Endodermal cell (in vitro differentiated cells): Measurements from ENCODE around the gene AWAT2. TPM values are rescaled to one million over a fixed set of nuclear protein-coding genes. Genes with fewer than 3 reads are reported as not detected.
A peak's percentile ranks its signal among the peaks of the same experiment; 100 is the strongest.

Experiments
- DNase-seq: peaks from one replicate; pipeline ENCODE4 v3.0.0-alpha.2; 2017
- H3K27ac ChIP-seq: 2 replicates; pipeline ENCODE4 v1.5.1; 2013; ENCODE audit warnings: mild to moderate bottlenecking, low read depth, low read length, moderate library complexity
- H3K27me3 ChIP-seq: 2 replicates; pipeline ENCODE4 v1.6.1; 2013; ENCODE audit warnings: mild to moderate bottlenecking, low read length, moderate library complexity; ENCODE audit not compliant: insufficient read depth, control insufficient read depth, poor library complexity, severe bottlenecking
- H3K36me3 ChIP-seq: 2 replicates; pipeline ENCODE4 v1.7.0; 2013; ENCODE audit warnings: mild to moderate bottlenecking, low read length, moderate library complexity; ENCODE audit not compliant: control insufficient read depth, insufficient read depth
- H3K4me1 ChIP-seq: one replicate; pipeline ENCODE4 v1.7.0; 2013; ENCODE audit warnings: low read length; ENCODE audit not compliant: control insufficient read depth, insufficient read depth
- H3K4me3 ChIP-seq: 2 replicates; pipeline ENCODE4 v1.5.1; 2013; ENCODE audit warnings: mild to moderate bottlenecking, low read length, moderate library complexity
- H3K9ac ChIP-seq: 2 replicates; pipeline ENCODE4 v1.6.1; 2013; ENCODE audit warnings: mild to moderate bottlenecking, low read length, moderate library complexity; ENCODE audit not compliant: poor library complexity, severe bottlenecking; ENCODE audit errors: extremely low read depth
- H3K9me3 ChIP-seq: 2 replicates; pipeline ENCODE4 v1.6.1; 2013; ENCODE audit warnings: mild to moderate bottlenecking, low read length, moderate library complexity; ENCODE audit not compliant: control insufficient read depth
- H3K27ac Mint-ChIP-seq: 2 replicates; pipeline ENCODE4 v1.8.0; 2020; ENCODE audit warnings: mixed read lengths
- H3K27me3 Mint-ChIP-seq: 2 replicates; pipeline ENCODE4 v1.8.0; 2021; ENCODE audit warnings: mild to moderate bottlenecking, mixed read lengths; ENCODE audit not compliant: insufficient read depth
- H3K36me3 Mint-ChIP-seq: 2 replicates; pipeline ENCODE4 v1.8.0; 2020; ENCODE audit warnings: low read depth, mixed read lengths
- H3K4me1 Mint-ChIP-seq: 2 replicates; pipeline ENCODE4 v1.8.0; 2020; ENCODE audit warnings: mixed read lengths
- H3K4me3 Mint-ChIP-seq: 2 replicates; pipeline ENCODE4 v1.8.0; 2020; ENCODE audit warnings: mild to moderate bottlenecking, moderate library complexity, mixed read lengths
- H3K9me3 Mint-ChIP-seq: 2 replicates; pipeline ENCODE4 v1.8.0; 2020; ENCODE audit warnings: mild to moderate bottlenecking, mixed read lengths
- CTCF ChIP-seq: fragments of 200-600 bp; sonication (generic); conservative IDR thresholded peaks from 2 replicates; pipeline ENCODE4 v1.5.0; 2021; ENCODE audit warnings: antibody characterized with exemption, mild to moderate bottlenecking
- WGBS, 2 experiments: methylation state at CpG; one replicate each; pipeline versions ENCODE4 v1.1.5 to v1.1.7; 2013; ENCODE audit warnings: missing lambda C conversion rate in 2 of 2, mixed read lengths in 1 of 2; ENCODE audit not compliant: insufficient coverage in 1 of 2, insufficient read length in 1 of 2; 5-methylcytosine and 5-hydroxymethylcytosine counted together
- microRNA-seq: library from miRNA; unstranded; fragments of <30 nt; microRNA quantifications from one replicate; pipeline ENCODE4 v1.2.0, GENCODE V29; 2020; ENCODE audit warnings: borderline microRNAs expressed
- total RNA-seq, 2 donors: library from RNA; stranded (reverse); fragmentation: NEBNext Ultra II Directional in 1 of 2; extraction: Animal tissue kit (Norgen Biotek cat#: 25700) in 1 of 2; gene quantifications; 2 replicates in 1 of 2; 3 replicates in 1 of 2; pipeline ENCODE4 v1.2.1, GENCODE V29; 2021

Gene AWAT2
- total RNA-seq, 2 donors from 2014 or later = not detected

DNA sequence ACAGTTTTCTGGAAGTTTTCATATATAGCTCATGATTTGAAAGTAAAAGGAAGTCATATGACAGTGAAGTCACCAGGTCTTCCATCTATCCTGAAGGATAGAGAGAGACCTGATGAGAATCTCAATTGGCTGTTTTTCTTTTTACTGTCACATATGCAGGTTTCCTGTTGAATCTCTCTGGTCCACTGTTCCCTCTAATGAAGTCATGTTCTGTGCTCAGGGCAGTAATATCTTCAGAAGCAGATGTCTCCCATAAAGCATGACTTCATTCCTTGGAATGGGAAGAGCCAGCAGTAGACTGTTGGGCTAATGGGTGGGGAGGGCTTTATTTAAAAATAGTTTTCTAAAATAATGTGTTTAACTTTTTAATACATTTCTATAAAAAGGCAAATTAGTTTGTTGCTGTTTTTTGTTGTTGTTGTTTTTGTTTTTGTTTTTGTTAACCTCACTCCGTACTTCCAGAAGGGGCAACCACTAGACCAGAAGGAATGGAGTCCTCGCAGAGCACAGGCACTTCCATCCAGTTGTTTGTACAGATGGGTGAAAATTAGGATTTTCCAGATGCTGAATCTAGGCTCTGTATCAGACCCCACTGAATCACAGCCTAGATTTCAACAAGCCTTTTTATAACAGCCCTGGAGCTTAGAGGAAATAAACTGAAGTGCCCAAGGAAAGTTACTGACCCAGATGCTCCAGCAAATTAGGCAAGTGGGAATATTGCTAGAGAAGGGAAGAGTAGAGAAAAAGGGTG lies 54.2 kb downstream of the AWAT2 start:
- no peak overlapping the region for H3K9ac ChIP-seq
- no peak for DNase-seq
- Mint-ChIP-seq H3K4me1 (no peaks in the 10 kb centered on the region), H3K27me3 (peaks cover 3% of the 10 kb centered on the region), H3K9me3 (peaks cover 43% of the 10 kb centered on the region), H3K4me3 (no peak overlapping the region), H3K27ac (no peak overlapping the region), H3K36me3 (peaks cover 33% of the 10 kb centered on the region)
- H3K4me3 ChIP-seq = peak overlapping the region; percentile 53
- H3K27ac ChIP-seq = no peak overlapping the region
- TF ChIP-seq CTCF = no peak
- peaks cover 27% of the 10 kb centered on the region for H3K36me3 ChIP-seq
- 100% methylated on average over 2 of the region's 2 CpGs; no CpG with 5 or more reads in 1 of the 2 experiments for WGBS, 2 experiments
- H3K9me3 ChIP-seq = peaks cover 29% of the 10 kb centered on the region
- no peaks in the 10 kb centered on the region for H3K4me1 ChIP-seq
- no peaks in the 10 kb centered on the region for H3K27me3 ChIP-seq

DNA sequence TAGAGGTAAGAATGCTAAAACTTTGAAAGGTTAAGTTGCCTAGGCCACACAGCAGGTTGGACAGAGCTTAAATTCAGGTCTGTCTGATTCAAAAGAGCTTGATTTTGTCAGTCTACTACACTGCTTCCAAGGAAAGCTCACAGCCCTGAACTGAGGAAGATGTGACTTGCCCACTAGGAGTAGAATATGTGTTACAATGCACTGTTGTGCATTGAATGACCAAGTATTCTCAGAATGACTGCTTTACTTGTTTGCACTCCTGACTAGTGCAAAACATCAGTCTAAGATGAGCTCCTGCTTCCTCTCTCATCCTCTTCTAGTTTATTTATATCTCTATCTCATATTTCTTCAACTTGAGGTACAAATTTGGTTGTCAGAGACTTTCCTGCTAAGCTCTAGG lies 56.2 kb downstream of the AWAT2 start:
- no peak for TF ChIP-seq CTCF
- Histone ChIP-seq H3K27ac (no peak overlapping the region), H3K27me3 (no peaks in the 10 kb centered on the region), H3K36me3 (peaks cover 22% of the 10 kb centered on the region), H3K9ac (no peak overlapping the region), H3K9me3 (peaks cover 29% of the 10 kb centered on the region), H3K4me1 (no peaks in the 10 kb centered on the region), H3K4me3 (no peak overlapping the region)
- Mint-ChIP-seq H3K9me3 (peaks cover 42% of the 10 kb centered on the region), H3K27me3 (peaks cover 3% of the 10 kb centered on the region), H3K4me3 (no peak overlapping the region), H3K36me3 (peaks cover 27% of the 10 kb centered on the region), H3K4me1 (peaks cover 3% of the 10 kb centered on the region), H3K27ac (no peak overlapping the region)
- no peak for DNase-seq

- Mint-ChIP-seq H3K36me3 (peaks cover 13% of the 10 kb centered on the region), H3K27ac (no peak overlapping the region), H3K9me3 (peaks cover 33% of the 10 kb centered on the region), H3K4me1 (peaks cover 3% of the 10 kb centered on the region), H3K27me3 (peaks cover 5% of the 10 kb centered on the region), H3K4me3 (no peak overlapping the region)
- WGBS, 2 experiments = 89% methylated on average over 3 of the region's 3 CpGs; no CpG with 5 or more reads in 1 of the 2 experiments
- H3K4me3 ChIP-seq = no peak overlapping the region
- peaks cover 19% of the 10 kb centered on the region for H3K36me3 ChIP-seq
- peaks cover 12% of the 10 kb centered on the region for H3K9me3 ChIP-seq
- peak; percentile 41 for TF ChIP-seq CTCF
- no peak overlapping the region for H3K9ac ChIP-seq
- H3K27me3 ChIP-seq = no peaks in the 10 kb centered on the region
- no peaks in the 10 kb centered on the region for H3K4me1 ChIP-seq
- H3K27ac ChIP-seq = no peak overlapping the region
- DNase-seq = no peak
Measured at GRCh38 chrX:69991685-69992084, 58.1 kb downstream of the AWAT2 start.

Small RNA genes lying within 50 kb of the gene (microRNA-seq; reads per million reads assigned to microRNA genes)
- gene MIR676 = 6.4 reads per million, percentile 38 among the genes with 10 or more reads in this experiment

Other genes starting within 250 kb of the AWAT2 start
- under 1 TPM in 1 of 2 donors, not detected in 1; 0.53 TPM for gene OTUD6A, start 12.5 kb upstream of the AWAT2 start, total RNA-seq
- gene IGBP1, start 83.5 kb upstream of the AWAT2 start, total RNA-seq = 10 to 100 TPM; 45.0 to 46.5 TPM
- not detected for gene DGAT2L6, start 127.5 kb upstream of the AWAT2 start, total RNA-seq
- gene AWAT1, start 184.7 kb upstream of the AWAT2 start, total RNA-seq = not detected
- gene P2RY4, start 210.3 kb upstream of the AWAT2 start, total RNA-seq = under 1 TPM; 0.22 TPM
- gene ARR3, start 218.4 kb upstream of the AWAT2 start, total RNA-seq = not detected
- not detected for gene RAB41, start 232.2 kb upstream of the AWAT2 start, total RNA-seq
- 10 to 100 TPM; 28.9 to 29.6 TPM for gene PDZD11, start 240.0 kb upstream of the AWAT2 start, total RNA-seq
- gene KIF4A, start 240.2 kb upstream of the AWAT2 start, total RNA-seq = 10 to 100 TPM; 27.6 to 40.6 TPM